NCI-H2029 treated with DMSO at 0.1 percent for 48 hours (cell line): ENCODE results near the gene TTPAL.
"Not testable (repeated sequence)": the region's sequence is repeated elsewhere in the genome, so short reads cannot be mapped to it uniquely, and the experiment has no call there.

Source experiments
- DNase-seq: peaks from one replicate; lab custom pipeline; 2025; lab: John Stamatoyannopoulos, UW

The TTPAL gene

DNA sequence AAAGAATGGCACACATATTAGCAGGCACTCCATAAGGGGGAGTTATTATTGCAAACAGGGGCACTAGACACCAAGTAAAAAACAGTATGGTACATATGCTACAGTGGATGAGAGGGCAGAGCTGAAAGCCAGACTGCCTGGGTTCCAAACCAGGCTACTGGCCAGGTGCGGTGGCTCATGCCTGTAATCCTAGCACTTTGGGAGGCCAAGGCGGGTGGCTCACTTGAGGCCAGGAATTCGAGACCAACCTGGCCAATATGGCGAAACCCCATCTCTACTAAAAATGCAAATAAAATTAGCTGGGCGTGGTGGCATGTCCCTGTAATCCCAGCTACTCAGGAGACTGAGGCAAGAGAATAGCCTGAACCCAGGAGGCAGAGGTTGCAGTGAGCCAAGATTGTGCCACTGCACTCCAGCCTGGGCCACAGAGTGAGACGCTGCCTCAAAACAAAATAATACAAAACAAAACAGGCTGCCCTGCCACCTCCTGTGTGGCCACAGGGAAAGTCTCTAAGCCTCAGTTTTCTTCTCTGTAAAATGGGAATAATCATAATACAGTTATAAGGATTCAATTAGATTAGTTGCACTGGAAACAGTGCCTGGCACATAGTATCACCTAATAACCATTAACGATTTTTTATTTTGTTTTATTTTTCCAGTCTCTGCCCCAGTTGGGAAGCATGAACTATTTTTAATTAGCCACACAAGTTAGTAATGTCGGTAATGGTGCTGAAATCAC is 7.5 kb upstream of the TTPAL start:
- DNase-seq = no peak

- DNase-seq = no peak
These were observed 5.3 kb upstream of the TTPAL start for GRCh38 chr20:44470327-44470726.

DNA sequence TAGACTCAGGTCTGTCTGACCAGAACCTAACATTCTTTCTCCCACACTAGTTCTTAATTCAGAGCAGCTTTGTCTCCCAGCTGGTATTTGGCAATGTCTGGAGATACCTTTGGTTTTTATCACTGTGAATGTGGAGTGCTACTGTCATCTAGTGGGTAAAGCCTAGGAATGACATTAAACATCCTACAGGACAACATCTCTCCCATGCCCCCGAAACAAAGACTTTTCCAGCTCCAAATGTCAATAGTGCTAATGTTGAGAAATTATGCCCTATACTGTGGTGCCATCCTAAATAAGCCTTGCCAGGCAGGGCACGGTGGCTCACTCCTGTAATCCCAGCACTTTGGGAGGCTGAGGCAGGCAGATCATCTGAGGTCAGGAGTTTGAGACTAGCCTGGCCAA is 4.2 kb upstream of the TTPAL start:
- DNase-seq = no peak

DNA sequence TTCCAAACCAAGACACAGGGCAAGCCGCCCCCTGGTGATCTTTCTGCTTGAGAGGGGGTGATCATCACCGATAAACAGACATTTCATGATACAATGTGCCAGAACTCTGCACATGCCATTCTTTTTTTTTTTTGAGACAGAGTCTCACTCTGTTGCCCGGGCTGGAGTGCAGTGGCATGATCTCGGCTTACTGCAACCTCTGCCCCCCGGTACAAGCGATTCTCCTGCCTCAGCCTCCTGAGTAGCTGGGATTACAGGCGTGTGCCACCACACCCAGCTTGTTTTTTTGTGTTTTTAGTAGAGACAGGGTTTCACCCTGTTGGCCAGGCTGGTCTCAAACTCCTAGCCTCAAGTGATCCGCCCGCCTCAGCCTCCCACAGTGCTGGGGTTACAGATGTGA is 3.4 kb upstream of the TTPAL start:
- DNase-seq = not testable (repeated sequence)

DNA sequence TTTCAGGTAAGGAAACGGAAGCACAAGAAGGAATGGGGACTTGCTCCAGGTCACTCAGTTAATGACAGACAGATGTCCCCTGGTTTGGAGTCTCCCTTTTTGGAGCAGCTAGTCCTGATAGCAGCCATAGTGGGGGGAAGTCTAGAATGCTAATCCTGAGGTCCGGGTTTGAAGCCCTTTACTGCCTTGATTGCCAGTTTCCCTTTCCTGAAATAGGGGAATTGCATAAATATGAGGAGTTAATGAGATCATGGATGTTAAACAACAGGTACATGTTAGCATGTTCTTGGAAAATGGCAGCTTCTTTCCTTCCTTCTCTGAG is 341 bp upstream of the TTPAL start:
- DNase-seq = no peak

DNA sequence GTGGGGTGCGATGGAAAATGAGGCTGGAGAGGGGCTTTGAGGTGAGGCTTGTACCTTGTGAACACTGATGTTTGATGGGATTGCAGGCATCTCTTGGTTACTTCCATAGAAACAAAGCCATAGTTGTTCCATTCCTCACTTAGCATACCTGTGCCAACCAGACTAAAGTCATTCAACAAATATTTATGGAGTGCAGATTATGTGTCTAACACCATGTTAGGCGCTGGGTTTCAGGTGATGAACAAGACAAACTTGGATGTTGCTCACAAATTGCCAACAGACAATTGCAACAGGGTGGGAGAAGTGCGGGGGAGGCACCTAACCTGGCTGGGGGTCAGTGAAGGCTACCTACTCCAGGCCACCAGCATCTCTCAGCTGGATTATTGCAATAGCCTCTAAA is 1.5 kb downstream of the TTPAL start:
- DNase-seq = no peak

- no peak for DNase-seq
These were observed 2.5 kb downstream of the TTPAL start for GRCh38 chr20:44478206-44478605.

GRCh38 chr20:44479643-44480042 is 4.0 kb downstream of the TTPAL start:
- no peak for DNase-seq

GRCh38 chr20:44480097-44480496 is 4.4 kb downstream of the TTPAL start:
- no peak for DNase-seq

GRCh38 chr20:44481719-44482416 is 6.2 kb downstream of the TTPAL start:
- no peak for DNase-seq

GRCh38 chr20:44483112-44483511 is 7.4 kb downstream of the TTPAL start:
- no peak for DNase-seq

DNA sequence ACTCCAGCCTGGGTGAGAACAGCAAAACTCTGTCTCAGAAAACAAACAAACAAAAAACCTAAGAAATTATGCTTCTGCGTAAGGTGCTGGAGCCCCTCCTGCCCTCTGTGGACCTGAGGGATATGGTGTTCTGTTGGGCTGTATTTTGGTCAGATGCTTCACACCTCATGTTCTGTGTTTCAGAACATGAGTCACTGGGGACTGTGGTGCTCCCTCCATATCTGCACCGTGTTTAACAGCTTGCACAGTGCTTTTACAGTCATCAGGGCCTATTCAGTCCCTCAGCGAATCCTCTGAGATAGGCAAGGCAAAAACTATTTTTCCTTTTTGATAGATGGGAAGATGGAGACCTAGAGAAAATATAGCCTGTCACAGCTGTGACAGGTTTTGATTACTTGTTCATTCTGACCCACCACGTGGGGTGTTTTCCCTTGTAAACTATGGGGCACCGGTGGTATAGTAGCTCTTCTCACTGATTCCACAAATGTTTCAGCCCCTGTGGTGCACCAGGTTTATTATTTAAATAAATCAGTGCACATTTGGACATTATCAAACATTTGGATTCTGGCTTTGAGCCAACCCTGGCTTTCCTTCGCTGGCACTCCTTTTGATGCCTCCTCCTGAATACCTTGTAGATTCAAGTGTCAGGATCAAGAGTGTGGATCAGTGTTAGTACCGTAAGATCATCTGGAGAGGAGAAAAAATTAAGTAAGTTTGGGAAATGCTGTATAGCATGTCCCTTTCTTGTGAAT is 9.6 kb downstream of the TTPAL start:
- DNase-seq = no peak

DNA sequence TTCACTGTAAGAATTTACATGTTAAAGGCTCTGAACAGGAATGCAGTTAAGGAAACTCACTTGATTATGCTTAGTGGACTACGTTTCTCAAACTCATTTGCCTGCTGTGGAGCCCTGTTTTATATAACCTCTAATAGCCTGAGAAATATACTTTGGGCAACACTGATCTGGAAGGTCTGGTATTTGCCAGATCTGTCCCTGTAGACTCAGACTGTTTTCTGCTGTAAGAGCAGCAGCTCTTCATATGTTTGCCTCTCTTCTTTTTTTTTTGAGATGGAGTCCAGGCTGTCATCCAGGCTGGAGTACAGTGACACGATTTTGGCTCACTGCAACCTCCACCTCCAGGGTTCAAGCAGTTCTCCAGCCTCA is 10.1 kb downstream of the TTPAL start:
- DNase-seq = no peak

GRCh38 chr20:44488551-44488950 is 12.9 kb downstream of the TTPAL start:
- DNase-seq = no peak

DNA sequence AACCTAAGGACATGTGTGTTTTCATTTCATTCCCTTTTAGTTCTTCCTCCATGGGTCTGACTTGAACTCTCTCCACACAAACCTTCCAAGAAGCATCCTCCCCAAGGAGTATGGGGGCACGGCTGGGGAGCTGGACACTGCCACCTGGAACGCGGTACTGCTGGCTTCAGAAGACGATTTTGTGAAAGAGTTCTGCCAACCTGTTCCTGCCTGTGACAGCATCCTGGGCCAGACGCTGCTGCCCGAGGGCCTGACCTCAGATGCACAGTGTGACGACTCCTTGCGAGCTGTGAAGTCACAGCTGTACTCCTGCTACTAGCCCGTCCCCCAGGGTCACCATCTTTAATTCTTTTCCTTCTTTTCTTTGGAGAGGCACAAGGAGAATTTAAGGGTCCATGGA is 13.5 kb downstream of the TTPAL start:
- no peak for DNase-seq

GRCh38 chr20:44489931-44490330 is 14.3 kb downstream of the TTPAL start:
- no peak for DNase-seq

GRCh38 chr20:44491635-44492395 is 16.1 kb downstream of the TTPAL start:
- no peak for DNase-seq

GRCh38 chr20:44494266-44494665 is 18.6 kb downstream of the TTPAL start:
- no peak for DNase-seq

GRCh38 chr20:44494681-44495080 is 19.0 kb downstream of the TTPAL start:
- no peak for DNase-seq

DNA sequence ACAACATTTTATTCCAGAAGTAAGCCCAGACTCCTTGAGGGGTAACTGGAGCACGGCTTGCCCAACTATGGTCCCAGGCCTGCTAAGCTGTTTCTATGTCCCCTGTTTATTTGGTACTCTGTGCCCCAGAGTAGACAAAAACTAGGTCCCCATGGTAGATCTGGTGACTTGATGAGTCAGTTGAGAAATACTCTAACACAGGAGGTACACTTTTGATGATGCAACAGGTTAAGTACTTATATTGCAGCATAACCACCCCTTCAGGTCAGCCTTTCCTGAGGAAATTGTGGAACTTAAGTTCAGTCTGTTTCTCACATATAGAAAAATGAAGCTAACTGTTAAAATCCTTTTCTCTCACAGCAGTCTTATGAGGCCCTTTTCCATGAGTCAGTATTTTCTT is 19.6 kb downstream of the TTPAL start:
- DNase-seq = no peak

- no peak for DNase-seq
These were observed 20.3 kb downstream of the TTPAL start for GRCh38 chr20:44495802-44496481.

DNA sequence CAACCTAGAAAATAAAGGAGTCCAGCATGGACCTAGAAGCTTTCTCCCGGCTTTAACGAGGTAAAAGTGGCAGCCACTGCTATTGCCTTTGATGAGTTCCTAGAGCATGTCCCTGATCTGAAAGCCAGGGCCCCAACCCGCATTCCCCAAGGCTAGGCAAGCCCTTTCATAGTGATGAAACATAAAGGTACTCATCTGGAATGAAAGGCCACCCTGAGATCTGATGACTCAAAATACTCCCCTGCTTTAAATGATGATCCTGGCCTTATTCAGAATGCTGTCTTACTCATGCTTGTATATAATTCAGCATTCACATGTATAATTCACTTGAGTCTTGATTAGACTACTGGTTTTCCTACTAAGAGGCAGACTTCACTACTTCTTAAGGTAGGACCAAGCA is 21.3 kb downstream of the TTPAL start:
- DNase-seq = no peak
